ENCODE data around the gene DNMT3A.

The DNMT3A gene

GRCh38 chr2:25342372-25343186, 854 bp upstream of the DNMT3A start:
- peak; percentile 85 for DNase-seq

DNA sequence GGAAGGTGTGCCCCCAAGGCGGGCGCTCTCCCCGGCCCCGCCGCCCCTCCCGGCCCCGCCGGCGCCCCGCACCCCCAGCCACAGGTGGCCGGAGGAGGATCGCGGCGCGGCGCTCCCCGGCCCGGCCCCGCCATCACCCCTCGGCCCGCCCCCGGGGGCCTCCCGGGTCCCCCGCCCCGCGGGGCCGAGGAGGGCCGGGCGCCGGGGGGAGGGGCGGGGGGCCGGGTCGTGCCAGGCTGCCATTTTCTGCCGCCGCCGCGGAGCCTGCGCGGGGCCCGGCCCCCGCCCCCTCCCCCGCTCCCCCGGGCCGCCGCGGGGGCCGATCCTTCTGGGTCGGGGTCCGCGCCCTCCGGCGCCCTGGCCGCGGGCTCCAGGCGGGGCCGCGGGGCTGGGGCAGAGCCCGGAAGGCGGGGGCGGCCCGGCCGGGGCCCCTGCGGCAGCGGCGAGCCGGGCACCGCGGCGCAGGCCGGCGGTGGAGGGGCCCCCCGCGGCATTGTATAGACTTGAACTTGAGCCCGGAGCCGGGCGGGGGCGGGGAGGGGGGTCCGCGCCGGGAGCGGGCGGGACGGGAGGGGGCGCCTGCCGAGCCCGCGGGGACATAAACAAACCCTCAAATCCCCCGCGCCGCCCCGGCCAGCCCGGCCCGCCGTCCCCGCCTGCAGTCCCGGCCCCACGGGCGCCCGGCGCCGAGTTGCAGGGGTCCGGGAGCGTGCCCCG, 556 bp downstream of the DNMT3A start:
- peak; percentile 46 for DNase-seq

- DNase-seq: peak; percentile 45
Measured at GRCh38 chr2:25340181-25340921, 1.4 kb downstream of the DNMT3A start.

- DNase-seq: no peak
Measured at GRCh38 chr2:25339791-25340180, 1.9 kb downstream of the DNMT3A start.

GRCh38 chr2:25339211-25339674, 2.5 kb downstream of the DNMT3A start:
- no peak for DNase-seq

- no peak for DNase-seq
Measured at GRCh38 chr2:25338401-25338800, 3.3 kb downstream of the DNMT3A start.

- no peak for DNase-seq
Measured at GRCh38 chr2:25337891-25338290, 3.8 kb downstream of the DNMT3A start.

DNA sequence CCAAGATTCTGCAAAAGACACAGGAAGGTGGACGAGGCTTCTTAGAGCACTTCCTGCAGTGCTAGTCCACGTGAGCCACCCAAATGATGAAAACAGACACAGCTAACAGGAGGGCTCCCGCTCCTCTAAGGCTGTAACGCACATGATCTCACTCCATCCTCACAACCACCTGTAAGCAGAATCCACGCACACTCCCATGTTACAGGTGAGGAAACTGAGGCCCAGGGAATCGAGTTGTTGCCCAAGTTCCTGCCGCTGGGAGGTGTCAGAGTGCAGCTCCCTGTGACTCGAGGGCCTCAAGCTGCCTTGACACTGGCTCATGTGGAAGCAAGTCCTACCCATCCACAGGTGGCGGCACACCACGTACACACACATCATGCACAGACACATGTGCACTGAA, 4.4 kb downstream of the DNMT3A start:
- DNase-seq: peak; percentile 41

DNA sequence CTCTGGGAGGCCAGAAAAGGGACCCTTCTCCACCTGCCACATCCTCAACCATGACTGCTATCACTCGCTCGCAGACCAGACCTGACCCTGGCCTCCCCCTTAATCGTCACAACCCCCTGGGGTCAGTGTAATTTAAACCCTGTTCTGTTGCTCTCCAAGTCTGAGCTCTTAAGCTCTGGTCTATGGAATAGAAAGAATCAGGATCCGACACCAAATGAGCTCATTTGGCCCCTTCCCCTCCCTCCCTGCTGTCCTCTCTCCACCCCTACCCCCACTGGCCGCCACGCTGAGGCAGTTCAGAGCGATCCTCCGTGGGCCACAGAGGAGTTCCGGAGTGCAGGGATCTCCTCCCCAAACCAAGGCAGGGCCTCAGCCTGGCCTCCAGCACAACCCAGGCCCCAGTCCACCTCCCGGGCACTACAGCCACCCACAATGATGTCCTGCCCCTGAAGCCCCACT, 5.3 kb downstream of the DNMT3A start:
- DNase-seq: no peak

- DNase-seq: no peak
Measured at GRCh38 chr2:25335971-25336370, 5.8 kb downstream of the DNMT3A start.

GRCh38 chr2:25335204-25335603, 6.5 kb downstream of the DNMT3A start:
- DNase-seq: no peak

GRCh38 chr2:25334482-25334881, 7.2 kb downstream of the DNMT3A start:
- DNase-seq: no peak

GRCh38 chr2:25333981-25334380, 7.7 kb downstream of the DNMT3A start:
- no peak for DNase-seq

DNA sequence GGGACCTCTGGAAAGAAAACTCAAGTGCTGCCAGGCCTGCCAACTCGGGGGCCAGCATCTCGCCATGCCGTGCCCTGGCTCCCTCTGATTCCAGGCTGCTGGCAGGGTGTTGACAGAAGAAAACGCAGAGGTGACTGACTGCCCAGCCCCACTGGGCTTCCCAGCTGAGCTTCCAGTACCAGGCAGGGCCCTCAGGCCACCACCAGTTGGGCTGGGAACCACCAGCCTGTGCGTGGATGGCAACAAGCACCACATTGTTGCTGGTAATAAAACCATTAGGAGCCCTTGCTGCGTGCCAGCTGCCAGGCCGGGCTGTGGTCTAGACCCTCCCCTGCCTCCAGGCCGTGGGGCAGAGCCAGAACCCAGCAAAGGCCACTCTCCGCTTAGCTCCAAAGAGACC, 9.2 kb downstream of the DNMT3A start:
- DNase-seq: no peak

GRCh38 chr2:25331686-25332365, 9.9 kb downstream of the DNMT3A start:
- peak; percentile 78 for DNase-seq

GRCh38 chr2:25330937-25331336, 10.8 kb downstream of the DNMT3A start:
- no peak for DNase-seq

DNA sequence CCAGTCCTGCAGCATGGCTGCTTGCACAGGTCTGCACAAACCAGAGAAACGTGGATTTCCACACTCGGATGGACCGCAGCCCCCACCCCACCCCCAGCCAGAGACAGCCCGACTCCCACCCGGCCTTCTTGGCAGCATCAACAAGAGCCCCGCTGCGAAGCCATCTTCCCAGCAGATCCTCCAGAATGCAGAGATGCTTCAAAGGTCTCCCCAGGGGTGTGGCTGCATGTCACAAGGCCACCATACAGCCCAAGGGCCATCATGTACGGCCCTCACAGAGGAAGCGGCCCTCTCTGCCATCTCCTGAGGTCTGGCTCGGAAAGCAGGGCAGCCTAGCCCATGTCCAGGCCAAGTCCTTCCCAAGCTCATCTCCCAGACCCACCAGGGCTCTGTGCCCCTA, 11.5 kb downstream of the DNMT3A start:
- DNase-seq: no peak

DNA sequence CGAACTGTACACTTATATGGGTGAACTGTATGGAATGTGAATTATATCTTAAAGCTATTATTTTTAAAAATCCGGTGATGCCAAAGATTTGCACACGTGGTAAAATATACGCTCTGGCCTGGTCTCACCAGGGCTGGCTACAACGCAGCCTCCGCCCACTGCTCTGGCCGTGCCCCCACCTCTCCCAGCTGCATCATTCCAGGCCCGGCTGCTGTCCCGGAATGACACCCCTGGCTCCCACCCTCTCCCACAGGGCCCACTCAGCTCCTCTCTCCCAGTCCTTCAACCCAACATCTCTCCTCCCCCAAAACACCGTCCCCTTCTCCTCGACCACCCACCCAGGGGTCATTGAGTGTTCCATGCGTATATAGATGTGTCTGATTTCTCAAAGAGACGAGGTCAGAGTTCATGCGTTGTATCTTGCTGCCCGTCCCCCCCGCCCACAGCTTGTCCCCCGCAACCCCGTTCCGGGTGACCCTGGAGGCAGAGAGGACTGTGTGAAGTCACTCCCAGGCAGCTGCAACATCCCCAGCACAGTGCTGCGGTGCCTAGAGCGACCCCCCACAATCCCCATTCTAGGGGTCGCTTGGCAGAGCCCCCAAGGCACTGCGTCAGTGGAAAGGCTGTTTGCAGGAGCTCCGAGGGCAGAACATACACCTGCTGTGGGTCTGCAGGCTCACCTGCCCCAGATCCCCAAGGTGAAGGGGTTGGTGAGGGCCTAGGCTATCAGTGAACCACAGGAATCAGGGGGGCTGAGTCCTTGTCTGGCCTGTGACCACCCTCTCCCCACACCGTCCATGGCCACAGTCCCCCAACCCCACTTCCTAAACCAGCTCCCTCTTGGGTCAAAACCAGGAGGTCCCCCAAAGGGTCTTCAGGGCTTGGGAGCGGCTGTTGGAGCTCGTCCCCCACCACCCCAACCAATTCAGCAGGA, 13.3 kb downstream of the DNMT3A start:
- DNase-seq: no peak

- DNase-seq: no peak
Measured at GRCh38 chr2:25326326-25327013, 15.3 kb downstream of the DNMT3A start.

GRCh38 chr2:25324905-25325592, 16.7 kb downstream of the DNMT3A start:
- DNase-seq: peak; percentile 55
